Heart left ventricle (tissue), 13 donors: ENCODE results near the gene QSOX2.

Experiments used
- POLR2A ChIP-seq, 2 donors: fragments of 450-650 bp; IDR thresholded peaks; one replicate each; pipeline ENCODE4 v1.6.1; 2017; ENCODE audit warnings: antibody characterized with exemption in 2 of 2, mild to moderate bottlenecking in 2 of 2, moderate library complexity in 2 of 2
- TF ChIP-seq, protein P1 (sequence below), 12 donors: fragments of 200-600 bp; sonication (generic) in 4 of 12; IDR thresholded peaks; one replicate each; pipeline versions ENCODE4 v1.5.0 to v1.8.0; 2018 to 2022; ENCODE audit warnings: antibody characterized with exemption in 12 of 12, mild to moderate bottlenecking in 5 of 12
- donor health status: ischemic (EF 13 %, LVEDD 7.1; RV severe dilation, severe dysfunction).
- donor health status: DM: no; HTN: yes; CAD: no.
- donor health status: DM: no; HTN: no; CAD: no.
- donor health status: ischemic (EF 25% LVEDD 6.9; RV normal size, moderate dysfunction).
- donor health status: ischemic (EF 25% LVEDD 5.7; RV mildly dilated, moderate dysfunction).
- donor health status: ischemic (EF 35%, LVEDD 5.7; RV mildly dilated, moderate dysfunction).
- donor health status: nonischemic (EF 11% LVEDD 7.7; RV severe dilation, severe dysfunction).
- donor health status: DM: yes; HTN: yes; CAD: no.
- donor health status: PGD.
- donor health status: ischemic (EF 29% LVEDD 5.4; RV normal size, mild dysfunction).
- donor health status: nonischemic (EF 23%, LVEDD 6.1; RV moderate dilation, normal function).

DNA sequence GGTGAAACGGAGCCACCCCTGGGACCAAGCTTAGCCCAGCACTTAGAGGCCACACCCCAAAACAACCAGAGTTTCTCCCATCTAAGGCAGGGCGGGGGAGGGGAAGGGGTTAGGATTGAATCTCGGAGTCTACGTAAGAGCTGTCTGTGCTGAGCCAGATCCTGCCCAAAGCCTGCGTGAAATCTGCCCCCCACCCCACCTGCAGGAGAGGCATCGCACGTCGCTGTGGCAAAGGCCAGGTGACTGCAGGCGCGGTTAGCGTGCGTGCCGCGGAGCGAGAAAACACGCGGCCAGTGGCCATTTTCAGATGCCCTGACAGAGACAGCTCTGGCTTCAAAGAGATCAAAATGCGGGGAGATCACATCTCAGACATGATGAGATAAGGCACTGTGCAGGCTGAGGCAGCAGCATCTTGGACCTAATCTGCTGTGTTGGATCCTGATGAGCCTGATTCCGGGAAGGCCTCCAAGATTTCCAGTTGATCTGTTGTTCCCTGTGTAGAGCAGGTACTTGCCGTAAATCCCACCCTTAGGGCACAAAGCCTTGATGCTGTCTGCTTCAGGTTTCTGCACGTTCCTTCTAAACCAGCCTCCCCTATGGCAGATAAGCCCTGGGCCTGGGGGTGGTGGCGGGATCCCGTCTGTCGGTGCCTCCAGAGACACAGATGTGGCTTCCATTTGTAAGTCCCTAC, 2.5 kb upstream of the QSOX2 start:
- TF ChIP-seq, protein P1, sequence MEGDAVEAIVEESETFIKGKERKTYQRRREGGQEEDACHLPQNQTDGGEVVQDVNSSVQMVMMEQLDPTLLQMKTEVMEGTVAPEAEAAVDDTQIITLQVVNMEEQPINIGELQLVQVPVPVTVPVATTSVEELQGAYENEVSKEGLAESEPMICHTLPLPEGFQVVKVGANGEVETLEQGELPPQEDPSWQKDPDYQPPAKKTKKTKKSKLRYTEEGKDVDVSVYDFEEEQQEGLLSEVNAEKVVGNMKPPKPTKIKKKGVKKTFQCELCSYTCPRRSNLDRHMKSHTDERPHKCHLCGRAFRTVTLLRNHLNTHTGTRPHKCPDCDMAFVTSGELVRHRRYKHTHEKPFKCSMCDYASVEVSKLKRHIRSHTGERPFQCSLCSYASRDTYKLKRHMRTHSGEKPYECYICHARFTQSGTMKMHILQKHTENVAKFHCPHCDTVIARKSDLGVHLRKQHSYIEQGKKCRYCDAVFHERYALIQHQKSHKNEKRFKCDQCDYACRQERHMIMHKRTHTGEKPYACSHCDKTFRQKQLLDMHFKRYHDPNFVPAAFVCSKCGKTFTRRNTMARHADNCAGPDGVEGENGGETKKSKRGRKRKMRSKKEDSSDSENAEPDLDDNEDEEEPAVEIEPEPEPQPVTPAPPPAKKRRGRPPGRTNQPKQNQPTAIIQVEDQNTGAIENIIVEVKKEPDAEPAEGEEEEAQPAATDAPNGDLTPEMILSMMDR (IDR thresholded peaks at IDR 0.05) = no peak
- no peak for TF ChIP-seq POLR2A (IDR thresholded peaks at IDR 0.05)
